ENCODE measurements around the gene VSTM5.
"Not testable (repeated sequence)": the region's sequence is repeated elsewhere in the genome, so short reads cannot be mapped to it uniquely, and the experiment has no call there.

Gene VSTM5

DNA sequence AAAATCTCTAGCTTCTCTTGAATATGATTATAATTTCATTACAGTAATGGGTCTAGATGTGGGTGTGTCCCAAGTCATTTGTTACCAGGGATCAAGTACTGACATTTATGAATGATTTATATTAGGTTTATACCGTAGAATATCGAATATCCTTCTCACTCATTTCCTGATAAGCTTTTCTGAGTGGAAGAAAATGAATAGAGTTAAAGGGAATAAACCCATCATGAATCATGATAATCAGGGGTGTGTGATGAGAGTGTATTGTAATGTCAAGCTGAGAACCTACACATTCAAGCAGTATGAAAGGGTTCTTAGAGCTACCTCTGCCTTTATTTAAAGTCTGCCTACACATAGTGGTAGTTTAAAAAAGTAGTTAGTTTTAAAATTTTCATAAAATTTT is 49.1 kb downstream of the VSTM5 start:
- DNase-seq (ENCODE audit: low read depth in 2 of 3, low spot score in 1 of 3) = no peak

- DNase-seq (ENCODE audit: low read depth in 2 of 3, low spot score in 1 of 3) = no peak
Observed at GRCh38 chr11:93796441-93797231, 53.8 kb downstream of the VSTM5 start.

DNA sequence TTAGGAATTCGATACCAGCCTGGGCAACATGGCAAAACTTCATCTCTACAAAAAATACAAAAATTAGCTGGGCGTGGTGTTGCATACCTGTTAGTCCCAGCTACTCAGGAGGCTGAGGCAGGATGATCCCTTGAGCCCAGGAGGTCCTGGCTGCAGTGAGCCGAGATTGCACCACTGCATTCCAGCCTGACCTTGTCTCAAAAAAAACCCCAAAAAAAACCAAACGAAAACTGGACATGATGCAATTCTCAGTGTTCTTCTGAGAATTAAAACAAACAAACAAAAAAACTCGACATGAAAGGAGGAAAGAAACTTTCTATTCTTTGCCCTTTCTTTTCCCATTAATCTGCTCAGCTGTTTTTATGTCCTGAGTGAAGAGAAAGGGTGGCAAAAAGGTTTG is 58.9 kb downstream of the VSTM5 start:
- DNase-seq (ENCODE audit: low read depth in 2 of 3, low spot score in 1 of 3) = no peak

DNA sequence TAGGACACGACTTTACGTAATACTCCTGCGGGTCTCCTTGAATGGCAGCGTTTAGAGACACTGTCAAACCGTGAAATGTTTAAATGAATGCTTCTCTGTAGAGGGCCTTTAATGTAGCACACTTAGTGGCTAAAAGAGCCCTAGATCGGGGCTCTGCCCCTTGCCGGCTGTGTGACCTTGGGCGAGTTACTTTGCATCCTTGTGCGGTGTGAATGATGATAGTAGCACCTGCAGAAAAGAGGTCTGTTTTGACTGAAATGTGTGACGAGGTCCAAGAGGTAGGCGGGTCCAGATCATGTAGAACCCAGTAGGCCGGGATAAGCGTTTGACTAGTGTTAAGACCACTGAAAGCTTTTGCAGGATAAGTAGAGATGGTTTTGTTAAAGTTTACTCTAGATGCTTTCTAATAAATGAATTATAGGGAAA is 65.5 kb downstream of the VSTM5 start:
- DNase-seq (ENCODE audit: low read depth in 2 of 3, low spot score in 1 of 3) = peak in 1 of 3 donors; percentile 2

- peak; percentile 79 to 87 (median 86) for DNase-seq (ENCODE audit: low read depth in 2 of 3, low spot score in 1 of 3)
Observed at GRCh38 chr11:93784145-93784934, 66.1 kb downstream of the VSTM5 start, which contains the start of gene MED17. MED17 (plus strand) TSS chr11:93784282; CDS start chr11:93784514, 232 bp downstream.

DNA sequence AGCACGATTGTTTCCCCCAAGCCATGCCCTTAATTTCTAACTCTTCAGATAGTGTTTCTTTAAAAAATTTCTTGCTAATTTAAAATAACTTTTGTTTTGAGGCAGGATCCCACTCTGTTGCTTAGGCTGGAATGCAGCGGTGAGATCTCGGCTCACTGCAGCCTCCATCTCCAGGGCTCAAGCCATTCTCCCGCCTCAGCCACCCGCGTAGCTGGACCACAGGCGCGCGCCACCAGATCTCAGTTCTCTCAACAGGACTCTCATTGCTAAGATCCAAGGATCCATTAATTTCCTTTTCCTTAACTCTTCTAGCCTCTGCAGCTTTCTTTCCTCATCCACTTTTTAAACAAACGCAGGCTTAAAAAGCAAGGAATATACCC is 66.7 kb downstream of the VSTM5 start:
- no peak for DNase-seq (ENCODE audit: low read depth in 2 of 3, low spot score in 1 of 3)

DNA sequence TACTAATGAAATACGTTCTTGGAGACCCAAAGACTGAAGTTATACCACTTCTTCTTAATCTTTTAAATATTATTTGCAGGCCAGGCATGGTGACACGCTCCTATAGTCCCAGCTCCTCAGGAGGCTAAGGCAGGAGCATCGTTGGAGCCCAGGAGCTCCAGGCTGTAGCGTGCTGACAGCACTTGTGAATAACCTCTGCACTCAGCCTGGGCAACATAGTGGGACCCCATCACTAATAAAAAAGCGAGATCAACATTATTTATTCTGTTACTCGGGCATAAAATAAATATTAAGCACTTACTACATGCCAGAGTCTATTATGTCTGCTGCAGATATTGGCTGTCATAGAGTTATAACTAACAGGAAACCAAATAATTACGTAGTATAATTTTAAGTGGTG is 67.1 kb downstream of the VSTM5 start:
- DNase-seq (ENCODE audit: low read depth in 2 of 3, low spot score in 1 of 3) = no peak

GRCh38 chr11:93775289-93775688 is 75.1 kb downstream of the VSTM5 start:
- peak in 1 of 3 donors; percentile 20 for DNase-seq (ENCODE audit: low read depth in 2 of 3, low spot score in 1 of 3)

DNA sequence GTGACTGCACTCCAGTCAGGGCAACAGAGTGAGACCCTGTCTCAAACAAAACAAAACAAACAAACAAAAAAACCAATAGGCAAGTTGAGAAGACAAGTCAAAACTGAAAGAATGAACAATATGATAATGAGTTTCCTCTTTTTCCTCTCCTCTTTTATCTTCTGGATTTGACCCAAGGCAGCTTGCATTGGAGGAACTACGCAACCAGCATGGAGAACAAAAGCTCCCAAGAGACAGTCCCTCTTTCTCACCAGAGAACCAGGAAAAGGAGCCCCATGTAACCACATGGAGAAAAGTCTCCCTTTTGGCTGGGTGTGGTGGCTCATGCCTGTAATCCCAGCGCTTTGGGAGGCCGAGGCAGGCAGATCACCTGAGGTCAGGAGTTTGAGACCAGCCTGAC is 75.9 kb downstream of the VSTM5 start:
- not testable (repeated sequence) for DNase-seq (ENCODE audit: low read depth in 2 of 3, low spot score in 1 of 3)

GRCh38 chr11:93773601-93774200 is 76.7 kb downstream of the VSTM5 start:
- DNase-seq (ENCODE audit: low read depth in 2 of 3, low spot score in 1 of 3) = no peak

GRCh38 chr11:93773045-93773477 is 77.4 kb downstream of the VSTM5 start:
- no peak for DNase-seq (ENCODE audit: low read depth in 2 of 3, low spot score in 1 of 3)

- DNase-seq (ENCODE audit: low read depth in 2 of 3, low spot score in 1 of 3) = no peak
Observed at GRCh38 chr11:93772123-93772522, 78.3 kb downstream of the VSTM5 start.

GRCh38 chr11:93770160-93770559 is 80.3 kb downstream of the VSTM5 start:
- no peak for DNase-seq (ENCODE audit: low read depth in 2 of 3, low spot score in 1 of 3)

Measured in stimulated activated CD4-positive, alpha-beta T cell treated with anti-CD3 and anti-CD28 coated beads, Interleukin-12 subunit alpha, Interleukin-12 subunit beta, amount 100 ng/mL, for 48 hours (primary cell).